ENCODE results near the gene KRTAP5-4.
"Not testable (repeated sequence)": the region's sequence is repeated elsewhere in the genome, so short reads cannot be mapped to it uniquely, and the experiment has no call there.

The KRTAP5-4 gene

GRCh38 chr11:1622086-1622485, at the start of gene KRTAP5-4:
KRTAP5-4 (minus strand) TSS chr11:1622138; CDS start chr11:1622093, 45 bp downstream.
- in situ Hi-C loops (cut with MboI; ENCODE audit: low sequenced_read_pairs) = no loop called here
- DNase-seq (ENCODE audit: low spot score in 2 of 2) = no peak
- Histone ChIP-seq H3K4me1 (no peaks in the 10 kb centered on the region), H3K36me3 (replicated peaks) (no peaks in the 10 kb centered on the region), H3K27me3 (ENCODE audit: low read depth) (0 out of 2 replicates have a peak, but pooled peaks cover 3% of the 10 kb centered on the region), H3K9me3 (no peaks in the 10 kb centered on the region), H3K4me3 (no peak within 1 kb of the TSS)

- Histone ChIP-seq H3K9me3 (no peaks in the 10 kb centered on the region), H3K4me1 (no peaks in the 10 kb centered on the region), H3K4me3 (no peak overlapping the region), H3K36me3 (replicated peaks) (no peaks in the 10 kb centered on the region), H3K27me3 (ENCODE audit: low read depth) (peaks cover 62% of the 10 kb centered on the region)
- in situ Hi-C loops (cut with MboI; ENCODE audit: low sequenced_read_pairs) = no loop called here
- no peak for DNase-seq (ENCODE audit: low spot score in 2 of 2)
These were observed 49.7 kb upstream of the KRTAP5-4 start for GRCh38 chr11:1671658-1672057.

DNA sequence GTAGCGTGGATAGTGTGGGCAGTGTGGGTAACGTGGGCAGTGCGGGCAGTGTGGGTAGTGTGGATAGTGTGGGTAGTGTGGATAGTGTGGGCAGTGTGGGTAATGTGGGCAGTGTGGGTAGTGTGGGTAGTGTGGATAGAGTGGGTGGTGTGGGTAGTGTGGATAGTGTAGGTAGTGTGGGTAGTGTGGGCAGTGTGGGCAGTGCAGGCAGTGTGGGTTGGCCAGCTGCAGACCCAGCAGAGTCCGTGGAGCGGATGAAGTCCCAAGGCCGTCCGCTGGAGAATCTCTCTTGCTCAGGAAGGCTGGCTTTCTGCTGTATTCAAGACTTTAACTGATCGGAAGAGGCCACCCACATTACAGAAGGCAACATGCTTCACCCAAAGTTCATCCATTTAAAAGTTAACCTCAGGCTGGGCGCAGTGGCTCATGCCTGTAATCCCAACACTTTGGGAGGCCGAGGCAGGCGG, 49.0 kb upstream of the KRTAP5-4 start:
- H3K27me3 ChIP-seq (ENCODE audit: low read depth) = peaks cover 55% of the 10 kb centered on the region
- no peaks in the 10 kb centered on the region for H3K4me1 ChIP-seq
- no peak for DNase-seq (ENCODE audit: low spot score in 2 of 2)
- in situ Hi-C loops (cut with MboI; ENCODE audit: low sequenced_read_pairs) = no loop called here
- H3K36me3 ChIP-seq (replicated peaks) = no peaks in the 10 kb centered on the region
- no peaks in the 10 kb centered on the region for H3K9me3 ChIP-seq
- H3K4me3 ChIP-seq = no peak overlapping the region

DNA sequence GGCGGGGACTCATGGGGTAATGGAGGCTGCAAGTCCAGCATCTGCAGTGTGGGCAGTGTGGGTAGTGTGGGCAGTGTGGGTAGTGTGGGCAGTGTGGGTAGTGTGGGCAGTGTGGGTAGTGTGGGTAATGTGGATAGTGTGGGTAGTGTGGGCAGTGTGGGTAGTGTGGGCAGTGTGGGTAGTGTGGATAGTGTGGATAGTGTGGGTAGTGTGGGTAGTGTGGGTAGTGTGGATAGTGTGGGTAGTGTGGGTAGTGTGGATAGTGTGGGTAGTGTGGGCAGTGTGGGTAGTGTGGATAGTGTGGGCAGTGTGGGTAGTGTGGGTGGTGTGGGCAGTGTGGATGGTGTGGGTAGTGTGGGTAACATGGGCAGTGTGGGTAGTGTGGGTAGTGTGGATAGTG, 48.5 kb upstream of the KRTAP5-4 start:
- H3K4me1 ChIP-seq; DNase-seq (ENCODE audit: low spot score in 2 of 2); H3K9me3 ChIP-seq; H3K36me3 ChIP-seq (replicated peaks); in situ Hi-C loops (cut with MboI; ENCODE audit: low sequenced_read_pairs); H3K4me3 ChIP-seq: not testable (repeated sequence)
- H3K27me3 ChIP-seq (ENCODE audit: low read depth) = peaks cover 50% of the 10 kb centered on the region

DNA sequence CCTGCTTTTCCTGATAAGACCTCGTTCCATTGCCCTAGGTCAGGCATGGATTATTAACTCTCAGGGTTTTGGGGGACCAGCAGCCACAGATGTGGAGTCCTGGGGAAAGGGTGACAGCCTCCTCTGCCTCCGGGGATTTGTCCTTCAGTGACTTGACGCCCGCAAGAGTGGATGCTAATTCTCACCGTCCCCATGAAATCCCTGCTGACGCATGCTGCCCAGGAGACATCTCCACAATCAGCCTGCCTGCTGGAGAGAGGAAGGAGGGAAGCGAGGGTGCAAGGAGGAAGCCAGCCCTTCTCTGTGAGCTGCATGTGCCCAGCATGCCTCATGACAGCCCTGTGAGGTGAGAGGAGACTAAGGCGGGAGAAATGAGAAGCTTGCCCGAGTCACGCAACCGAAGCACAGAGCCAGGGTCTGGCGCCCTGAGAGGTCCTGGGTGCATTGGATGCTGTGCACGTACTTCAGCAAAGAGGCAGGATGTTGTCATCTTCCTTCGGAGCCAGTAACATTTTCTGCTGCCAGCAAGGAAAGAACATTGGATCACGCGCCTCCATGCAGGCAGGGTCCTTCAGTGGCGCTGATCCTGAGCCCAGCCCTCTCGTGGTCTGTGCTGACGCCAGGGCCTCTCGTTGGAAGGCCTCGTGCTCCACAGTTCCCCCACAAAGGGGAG, 47.7 kb upstream of the KRTAP5-4 start:
- Histone ChIP-seq H3K4me1 (no peaks in the 10 kb centered on the region), H3K9me3 (no peaks in the 10 kb centered on the region), H3K36me3 (replicated peaks) (no peaks in the 10 kb centered on the region), H3K4me3 (no peak overlapping the region), H3K27me3 (ENCODE audit: low read depth) (peaks cover 42% of the 10 kb centered on the region)
- in situ Hi-C loops (cut with MboI; ENCODE audit: low sequenced_read_pairs) = no loop called here
- no peak for DNase-seq (ENCODE audit: low spot score in 2 of 2)

GRCh38 chr11:1668911-1669473, 47.1 kb upstream of the KRTAP5-4 start:
- no peak for DNase-seq (ENCODE audit: low spot score in 2 of 2)
- H3K4me1 ChIP-seq = no peaks in the 10 kb centered on the region
- in situ Hi-C loops (cut with MboI; ENCODE audit: low sequenced_read_pairs) = no loop called here
- no peaks in the 10 kb centered on the region for H3K36me3 ChIP-seq (replicated peaks)
- H3K27me3 ChIP-seq (ENCODE audit: low read depth) = peaks cover 37% of the 10 kb centered on the region
- H3K4me3 ChIP-seq = no peak overlapping the region
- no peaks in the 10 kb centered on the region for H3K9me3 ChIP-seq

DNA sequence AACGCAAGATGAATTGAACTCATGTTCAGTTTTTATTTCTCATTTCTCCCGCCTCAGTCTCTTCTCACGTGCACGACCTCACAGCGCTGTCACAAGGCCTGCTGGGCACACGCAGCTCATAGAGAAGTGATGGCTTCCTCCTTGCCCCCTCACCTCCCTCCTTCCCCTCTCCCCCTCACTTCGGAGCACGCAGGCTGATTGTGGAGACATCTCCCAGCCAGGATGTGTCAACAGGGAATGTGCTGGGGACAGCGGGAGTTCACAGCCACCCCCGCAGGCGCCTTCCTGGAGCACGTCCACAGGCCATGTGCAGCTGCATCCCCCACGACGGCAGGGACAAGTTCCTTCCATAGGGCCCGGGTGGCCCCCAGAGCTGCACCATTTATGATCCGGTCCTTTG, 46.0 kb upstream of the KRTAP5-4 start:
- Histone ChIP-seq H3K36me3 (replicated peaks) (no peaks in the 10 kb centered on the region), H3K4me1 (no peaks in the 10 kb centered on the region), H3K9me3 (no peaks in the 10 kb centered on the region), H3K4me3 (no peak overlapping the region), H3K27me3 (ENCODE audit: low read depth) (peaks cover 27% of the 10 kb centered on the region)
- DNase-seq (ENCODE audit: low spot score in 2 of 2) = no peak
- in situ Hi-C loops (cut with MboI; ENCODE audit: low sequenced_read_pairs) = no loop called here

DNA sequence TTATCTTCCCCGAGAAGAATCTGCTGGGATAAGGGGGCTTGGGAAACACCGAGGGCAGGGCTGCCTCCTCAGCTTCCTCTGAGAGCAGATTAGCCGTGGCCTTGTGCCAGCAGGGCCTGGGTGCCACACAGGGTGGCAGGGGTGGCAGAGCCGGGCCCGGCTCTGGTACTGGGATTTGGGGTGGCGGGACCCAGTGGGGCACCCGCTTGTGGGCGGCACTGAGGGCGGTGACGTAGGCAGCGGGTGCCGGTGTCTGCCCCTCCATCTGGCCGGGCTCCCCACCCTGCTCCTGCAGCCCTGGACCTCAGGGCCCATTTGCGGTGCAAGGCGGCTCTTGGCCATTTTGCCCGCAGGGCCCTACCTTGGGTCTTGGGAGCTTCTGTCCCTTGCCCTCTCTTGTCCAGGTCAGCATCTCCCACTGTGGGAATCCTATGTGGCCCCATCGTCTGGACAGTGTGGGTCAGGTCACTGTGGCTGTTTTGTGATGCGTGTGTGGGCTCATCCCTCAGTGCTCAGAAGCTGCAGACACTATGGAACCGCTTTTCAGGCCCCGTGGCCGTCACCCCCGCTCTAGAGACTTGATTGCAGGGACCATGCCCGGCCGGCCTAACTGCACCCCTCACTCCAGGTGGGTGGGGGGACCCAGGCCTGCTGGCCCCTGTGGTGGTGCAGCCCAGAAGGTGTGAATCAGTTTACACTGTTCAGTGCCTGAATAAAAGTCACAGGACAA, 45.3 kb upstream of the KRTAP5-4 start:
- in situ Hi-C loops (cut with MboI; ENCODE audit: low sequenced_read_pairs) = no loop called here
- H3K4me3 ChIP-seq = no peak overlapping the region
- no peaks in the 10 kb centered on the region for H3K4me1 ChIP-seq
- no peaks in the 10 kb centered on the region for H3K36me3 ChIP-seq (replicated peaks)
- no peaks in the 10 kb centered on the region for H3K9me3 ChIP-seq
- H3K27me3 ChIP-seq (ENCODE audit: low read depth) = peaks cover 20% of the 10 kb centered on the region
- DNase-seq (ENCODE audit: low spot score in 2 of 2) = no peak

- Histone ChIP-seq H3K4me1 (no peaks in the 10 kb centered on the region), H3K9me3 (no peaks in the 10 kb centered on the region), H3K36me3 (replicated peaks) (no peaks in the 10 kb centered on the region), H3K4me3 (no peak overlapping the region), H3K27me3 (ENCODE audit: low read depth) (peaks cover 15% of the 10 kb centered on the region)
- DNase-seq (ENCODE audit: low spot score in 2 of 2) = no peak
- in situ Hi-C loops (cut with MboI; ENCODE audit: low sequenced_read_pairs) = no loop called here
These were observed 43.4 kb upstream of the KRTAP5-4 start for GRCh38 chr11:1665313-1665712.

GRCh38 chr11:1662699-1663283, 40.9 kb upstream of the KRTAP5-4 start:
- H3K4me3 ChIP-seq; H3K36me3 ChIP-seq (replicated peaks); H3K4me1 ChIP-seq; H3K9me3 ChIP-seq; in situ Hi-C loops (cut with MboI; ENCODE audit: low sequenced_read_pairs); DNase-seq (ENCODE audit: low spot score in 2 of 2); H3K27me3 ChIP-seq (ENCODE audit: low read depth): not testable (repeated sequence)

GRCh38 chr11:1661454-1662269, 39.7 kb upstream of the KRTAP5-4 start:
- in situ Hi-C loops (cut with MboI; ENCODE audit: low sequenced_read_pairs); H3K4me3 ChIP-seq; DNase-seq (ENCODE audit: low spot score in 2 of 2); H3K9me3 ChIP-seq; H3K4me1 ChIP-seq; H3K36me3 ChIP-seq (replicated peaks): not testable (repeated sequence)
- peaks cover 11% of the 10 kb centered on the region for H3K27me3 ChIP-seq (ENCODE audit: low read depth)

- in situ Hi-C loops (cut with MboI; ENCODE audit: low sequenced_read_pairs) = no loop called here
- Histone ChIP-seq H3K4me3 (no peak overlapping the region), H3K36me3 (replicated peaks) (no peaks in the 10 kb centered on the region), H3K9me3 (no peaks in the 10 kb centered on the region), H3K4me1 (no peaks in the 10 kb centered on the region), H3K27me3 (ENCODE audit: low read depth) (peaks cover 13% of the 10 kb centered on the region)
- no peak for DNase-seq (ENCODE audit: low spot score in 2 of 2)
These were observed 38.4 kb upstream of the KRTAP5-4 start for GRCh38 chr11:1660111-1660867.

- Histone ChIP-seq H3K27me3 (ENCODE audit: low read depth) (peaks cover 13% of the 10 kb centered on the region), H3K4me1 (no peaks in the 10 kb centered on the region), H3K9me3 (no peaks in the 10 kb centered on the region), H3K36me3 (replicated peaks) (no peaks in the 10 kb centered on the region), H3K4me3 (no peak overlapping the region)
- in situ Hi-C loops (cut with MboI; ENCODE audit: low sequenced_read_pairs) = loop anchor here (10.0 kb wide), 1 partner anchor 495 kb away; no protein-coding TSS in a partner anchor
- no peak for DNase-seq (ENCODE audit: low spot score in 2 of 2)
These were observed 37.6 kb upstream of the KRTAP5-4 start for GRCh38 chr11:1659506-1659905.
